Lower leg skin (tissue), 3 donors: ENCODE measurements around the gene KDELR1.

Experiments used
- POLR2A ChIP-seq, 2 donors: fragments of 450-650 bp; IDR thresholded peaks; one replicate each; pipeline ENCODE4 v1.6.1; 2016 to 2017; ENCODE audit warnings: antibody characterized with exemption in 2 of 2, mild to moderate bottlenecking in 1 of 2, moderate library complexity in 1 of 2
- TF ChIP-seq, protein P1 (sequence below), 3 donors: fragments of 450-650 bp; IDR thresholded peaks; one replicate each; pipeline ENCODE4 v1.5.1; 2016; ENCODE audit warnings: antibody characterized with exemption in 3 of 3, mild to moderate bottlenecking in 3 of 3, moderate library complexity in 2 of 3

DNA sequence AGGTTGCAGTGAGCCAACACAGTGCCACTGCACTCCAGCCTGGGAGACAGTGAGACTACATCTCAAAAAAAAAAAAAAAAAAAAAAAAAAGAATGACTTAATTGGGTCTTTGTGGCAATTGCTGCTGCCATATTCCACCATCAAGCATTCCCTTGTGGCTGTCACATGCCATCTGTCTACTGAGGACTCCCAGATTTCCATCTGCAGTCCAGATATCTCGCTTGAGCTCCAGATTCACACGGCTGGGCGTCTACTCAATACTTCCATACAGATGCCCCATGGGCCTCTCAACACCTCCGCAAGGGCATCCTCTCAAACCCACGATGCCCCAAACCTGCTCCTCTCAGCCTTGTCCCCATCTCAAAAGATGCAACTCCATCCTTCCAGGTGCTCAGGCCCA is 40.5 kb downstream of the KDELR1 start:
- TF ChIP-seq, protein P1, sequence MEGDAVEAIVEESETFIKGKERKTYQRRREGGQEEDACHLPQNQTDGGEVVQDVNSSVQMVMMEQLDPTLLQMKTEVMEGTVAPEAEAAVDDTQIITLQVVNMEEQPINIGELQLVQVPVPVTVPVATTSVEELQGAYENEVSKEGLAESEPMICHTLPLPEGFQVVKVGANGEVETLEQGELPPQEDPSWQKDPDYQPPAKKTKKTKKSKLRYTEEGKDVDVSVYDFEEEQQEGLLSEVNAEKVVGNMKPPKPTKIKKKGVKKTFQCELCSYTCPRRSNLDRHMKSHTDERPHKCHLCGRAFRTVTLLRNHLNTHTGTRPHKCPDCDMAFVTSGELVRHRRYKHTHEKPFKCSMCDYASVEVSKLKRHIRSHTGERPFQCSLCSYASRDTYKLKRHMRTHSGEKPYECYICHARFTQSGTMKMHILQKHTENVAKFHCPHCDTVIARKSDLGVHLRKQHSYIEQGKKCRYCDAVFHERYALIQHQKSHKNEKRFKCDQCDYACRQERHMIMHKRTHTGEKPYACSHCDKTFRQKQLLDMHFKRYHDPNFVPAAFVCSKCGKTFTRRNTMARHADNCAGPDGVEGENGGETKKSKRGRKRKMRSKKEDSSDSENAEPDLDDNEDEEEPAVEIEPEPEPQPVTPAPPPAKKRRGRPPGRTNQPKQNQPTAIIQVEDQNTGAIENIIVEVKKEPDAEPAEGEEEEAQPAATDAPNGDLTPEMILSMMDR (IDR thresholded peaks at IDR 0.05) = no peak
- TF ChIP-seq POLR2A (IDR thresholded peaks at IDR 0.05) = no peak
